VCaP (cell line): ENCODE data around the gene LASP1NB.

Experiments
- H3K27ac ChIP-seq: fragments of 450-650 bp; 2 replicates; pipeline ENCODE4 v1.5.1; 2017
- CTCF ChIP-seq: fragments of 450-650 bp; conservative IDR thresholded peaks from 2 replicates; pipeline ENCODE4 v1.5.1; 2017; ENCODE audit warnings: mild to moderate bottlenecking, moderate library complexity

Gene LASP1NB

GRCh38 chr17:38897671-38898290 lies 27.6 kb upstream of the LASP1NB start:
- no peak overlapping the region for H3K27ac ChIP-seq
- no peak for TF ChIP-seq CTCF

- H3K27ac ChIP-seq = no peak overlapping the region
- TF ChIP-seq CTCF = no peak
Measured at GRCh38 chr17:38898291-38898679, 27.1 kb upstream of the LASP1NB start.

GRCh38 chr17:38898812-38899348 lies 26.5 kb upstream of the LASP1NB start:
- no peak for TF ChIP-seq CTCF
- H3K27ac ChIP-seq = no peak overlapping the region

- H3K27ac ChIP-seq = no peak overlapping the region
- no peak for TF ChIP-seq CTCF
Measured at GRCh38 chr17:38899421-38899820, 26.0 kb upstream of the LASP1NB start.

GRCh38 chr17:38900978-38901656 lies 24.3 kb upstream of the LASP1NB start:
- TF ChIP-seq CTCF = no peak
- H3K27ac ChIP-seq = no peak overlapping the region

GRCh38 chr17:38903404-38903803 lies 22.0 kb upstream of the LASP1NB start:
- TF ChIP-seq CTCF = no peak
- H3K27ac ChIP-seq = no peak overlapping the region

GRCh38 chr17:38904892-38905291 lies 20.5 kb upstream of the LASP1NB start:
- no peak overlapping the region for H3K27ac ChIP-seq
- TF ChIP-seq CTCF = no peak
